HEK293 (cell line): Measurements from ENCODE around the gene PPP1R14B.

Experiments
- CTCF ChIA-PET: fragments of 350-600 bp; formaldehyde crosslinking; extraction: SDS; loops from one replicate; lab custom pipeline; 2021; ENCODE audit warnings: antibody characterized with exemption; lab: Yijun Ruan, JAX
- POLR2A ChIA-PET: fragments of 300-600 bp; formaldehyde crosslinking; extraction: SDS; loops from one replicate; lab custom pipeline; 2020; ENCODE audit warnings: antibody characterized with exemption, inconsistent platforms; lab: Yijun Ruan, JAX
- H3K27ac ChIP-seq: fragments of 200-500 bp; sonication (Bioruptor generic); 2 replicates; pipeline ENCODE4 v1.5.1; 2014; ENCODE audit warnings: low read depth, low read length, control low read depth, inconsistent platforms; ENCODE audit errors: extremely low read depth
- H3K36me3 ChIP-seq, 2 experiments: fragments of 200-500 bp in 1 of 2; sonication (Bioruptor generic) in 1 of 2; 1 replicate in 1 of 2; 2 replicates in 1 of 2; pipeline ENCODE4 v1.5.1; 2014 to 2017; ENCODE audit warnings: inconsistent platforms in 2 of 2, low read length in 2 of 2; ENCODE audit not compliant: control insufficient read depth in 2 of 2, insufficient read depth in 1 of 2
- H3K4me1 ChIP-seq: fragments of 200-500 bp; sonication (Bioruptor generic); 2 replicates; pipeline ENCODE4 v1.5.1; 2014; ENCODE audit warnings: mild to moderate bottlenecking, low read length, inconsistent platforms; ENCODE audit not compliant: control insufficient read depth, insufficient read depth
- H3K4me3 ChIP-seq: 2 replicates; pipeline ENCODE4 v1.5.1; 2011; ENCODE audit warnings: low read depth, mild to moderate bottlenecking, control low read depth, low read length, moderate library complexity
- H3K9me3 ChIP-seq: fragments of 200-500 bp; sonication (Bioruptor generic); 2 replicates; pipeline ENCODE4 v1.5.1; 2014; ENCODE audit warnings: low read depth, low read length, inconsistent platforms; ENCODE audit not compliant: control insufficient read depth, insufficient read depth
- BCL11B ChIP-seq: fragments of 450-650 bp; formaldehyde crosslinking; IDR thresholded peaks from 2 replicates; pipeline ENCODE4 v1.5.1; 2016; ENCODE audit warnings: low read depth, missing biosample characterization, missing genetic modification characterization
- PATZ1 ChIP-seq: fragments of 450-650 bp; formaldehyde crosslinking; IDR thresholded peaks from 2 replicates; pipeline ENCODE4 v1.5.1; 2016; ENCODE audit warnings: missing biosample characterization, missing genetic modification characterization
- PBX3 ChIP-seq: sonication (generic); formaldehyde crosslinking; IDR thresholded peaks from 2 replicates; pipeline ENCODE4 v1.8.1; 2022; ENCODE audit warnings: mild to moderate bottlenecking, moderate library complexity, missing genetic modification reagents
- PRDM10 ChIP-seq: fragments of 450-650 bp; formaldehyde crosslinking; IDR thresholded peaks from 2 replicates; pipeline ENCODE4 v1.5.1; 2016; ENCODE audit warnings: missing biosample characterization, missing genetic modification characterization
- ZBTB17 ChIP-seq: fragments of 450-650 bp; formaldehyde crosslinking; IDR thresholded peaks from 2 replicates; pipeline ENCODE4 v1.5.1; 2016; ENCODE audit warnings: missing biosample characterization, missing genetic modification characterization
- ZNF175 ChIP-seq: fragments of 450-650 bp; formaldehyde crosslinking; IDR thresholded peaks from 2 replicates; pipeline ENCODE4 v1.5.1; 2016; ENCODE audit warnings: missing biosample characterization, missing genetic modification characterization
- ZNF335 ChIP-seq: fragments of 450-650 bp; formaldehyde crosslinking; conservative IDR thresholded peaks from 2 replicates; pipeline ENCODE4 v1.5.1; 2016; ENCODE audit warnings: missing biosample characterization, missing genetic modification characterization
- ZNF394 ChIP-seq: fragments of 450-650 bp; formaldehyde crosslinking; IDR thresholded peaks from 2 replicates; pipeline ENCODE4 v1.5.1; 2016; ENCODE audit warnings: missing biosample characterization, missing genetic modification characterization, mild to moderate bottlenecking, moderate library complexity, borderline replicate concordance
- ZNF513 ChIP-seq: fragments of 450-650 bp; IDR thresholded peaks from 2 replicates; pipeline ENCODE4 v1.5.1; 2018; ENCODE audit warnings: missing biosample characterization, missing genetic modification characterization
- ZNF518A ChIP-seq: fragments of 450-650 bp; formaldehyde crosslinking; conservative IDR thresholded peaks from 2 replicates; pipeline ENCODE4 v1.5.1; 2016; ENCODE audit warnings: low read depth, missing biosample characterization, missing genetic modification characterization
- ZNF548 ChIP-seq: fragments of 450-650 bp; formaldehyde crosslinking; IDR thresholded peaks from 2 replicates; pipeline ENCODE4 v1.5.1; 2016; ENCODE audit warnings: missing biosample characterization, missing genetic modification characterization
- ZNF549 ChIP-seq: fragments of 450-650 bp; IDR thresholded peaks from 2 replicates; pipeline ENCODE4 v1.5.1; 2018; ENCODE audit warnings: missing biosample characterization, missing genetic modification characterization, mild to moderate bottlenecking, inconsistent platforms, moderate library complexity
- ZNF596 ChIP-seq: fragments of 450-650 bp; IDR thresholded peaks from 2 replicates; pipeline ENCODE4 v1.5.0; 2018; ENCODE audit warnings: missing biosample characterization, mild to moderate bottlenecking, missing genetic modification characterization, moderate library complexity
- ZNF747 ChIP-seq: fragments of 450-650 bp; formaldehyde crosslinking; IDR thresholded peaks from 2 replicates; pipeline ENCODE4 v1.5.1; 2016; ENCODE audit warnings: missing biosample characterization, missing genetic modification characterization
- ZNF777 ChIP-seq: fragments of 450-650 bp; formaldehyde crosslinking; IDR thresholded peaks from 2 replicates; pipeline ENCODE4 v1.5.1; 2017; ENCODE audit warnings: missing biosample characterization, missing genetic modification characterization, borderline replicate concordance
- ZNF791 ChIP-seq: fragments of 450-650 bp; formaldehyde crosslinking; IDR thresholded peaks from 2 replicates; pipeline ENCODE4 v1.5.1; 2016; ENCODE audit warnings: missing biosample characterization, missing genetic modification characterization

Gene PPP1R14B

GRCh38 chr11:64262271-64263002, 15.7 kb upstream of the PPP1R14B start:
- Histone ChIP-seq H3K27ac (no peak overlapping the region), H3K9me3 (no peaks in the 10 kb centered on the region), H3K4me3 (no peak overlapping the region), H3K36me3 (peaks cover 0 to 82% of the 10 kb centered on the region in 2 experiments; a peak in 2 of 3 replicates), H3K4me1 (no peaks in the 10 kb centered on the region; the same call in 1 of the 2 replicates)
- ChIA-PET CTCF (interaction anchor here (0.6 kb wide), 1 partner anchor 110 kb away, joined by 3 read pairs; no protein-coding TSS in a partner anchor), POLR2A (no interaction called here)
- no peak for TF ChIP-seq ZNF548 (tag by site-specific recombination)
- TF ChIP-seq ZNF335 (tag by site-specific recombination) = no peak
- no peak for TF ChIP-seq ZNF549 (tag by site-specific recombination)
- no peak for TF ChIP-seq ZNF513
- TF ChIP-seq BCL11B (tag by site-specific recombination) = no peak
- TF ChIP-seq ZNF394 (tag by site-specific recombination) = no peak
- TF ChIP-seq ZNF596 = no peak
- no peak for TF ChIP-seq PBX3
- no peak for TF ChIP-seq ZNF777 (tag by site-specific recombination)
- TF ChIP-seq ZNF175 (tag by site-specific recombination) = no peak
- no peak for TF ChIP-seq PATZ1 (tag by site-specific recombination)
- no peak for TF ChIP-seq ZBTB17 (tag by site-specific recombination)
- no peak for TF ChIP-seq PRDM10
- TF ChIP-seq ZNF747 (tag by site-specific recombination) = no peak
- no peak for TF ChIP-seq ZNF791
- no peak for TF ChIP-seq ZNF518A (tag by site-specific recombination)
